ENCODE data around the gene ZNF134.

The ZNF134 gene

GRCh38 chr19:57632987-57633831 lies 19.2 kb downstream of the ZNF134 start, which contains the start of gene ZNF211:
ZNF211 (plus strand) TSS chr19:57633168; CDS start chr19:57633347, 179 bp downstream.
- DNase-seq: peak; percentile 92
- peaks cover 12% of the 10 kb centered on the region; the same call in 1 of the 2 replicates for H3K36me3 ChIP-seq
- no peaks in the 10 kb centered on the region for H3K4me1 ChIP-seq
- H3K27me3 ChIP-seq: no peaks in the 10 kb centered on the region
- no peak for TF ChIP-seq CTCF (IDR thresholded peaks at IDR 0.05; ENCODE audit: low read depth, low read length)
- no peaks in the 10 kb centered on the region for H3K9me3 ChIP-seq
- H3K4me3 ChIP-seq (ENCODE audit: low read depth, low read length): peak within 1 kb of the TSS; percentile 91

GRCh38 chr19:57633832-57634131 lies 19.7 kb downstream of the ZNF134 start:
- H3K9me3 ChIP-seq: no peaks in the 10 kb centered on the region
- no peaks in the 10 kb centered on the region for H3K27me3 ChIP-seq
- DNase-seq: no peak
- peaks cover 12% of the 10 kb centered on the region; the same call in 1 of the 2 replicates for H3K36me3 ChIP-seq
- TF ChIP-seq CTCF (IDR thresholded peaks at IDR 0.05; ENCODE audit: low read depth, low read length): no peak
- peak overlapping the region; percentile 91 for H3K4me3 ChIP-seq (ENCODE audit: low read depth, low read length)
- H3K4me1 ChIP-seq: no peaks in the 10 kb centered on the region

- Histone ChIP-seq H3K9me3 (no peaks in the 10 kb centered on the region), H3K4me3 (ENCODE audit: low read depth, low read length) (no peak overlapping the region), H3K36me3 (peaks cover 38% of the 10 kb centered on the region), H3K4me1 (no peaks in the 10 kb centered on the region), H3K27me3 (no peaks in the 10 kb centered on the region)
- no peak for TF ChIP-seq CTCF (IDR thresholded peaks at IDR 0.05; ENCODE audit: low read depth, low read length)
- DNase-seq: no peak
Observed at GRCh38 chr19:57637379-57637778, 23.3 kb downstream of the ZNF134 start.

- Histone ChIP-seq H3K36me3 (peaks cover 38% of the 10 kb centered on the region), H3K4me1 (no peaks in the 10 kb centered on the region)
- no peak for DNase-seq
Observed at GRCh38 chr19:57641715-57642234, 27.7 kb downstream of the ZNF134 start.

GRCh38 chr19:57642396-57643046 lies 28.5 kb downstream of the ZNF134 start:
- Histone ChIP-seq H3K4me1 (no peaks in the 10 kb centered on the region), H3K4me3 (ENCODE audit: low read depth, low read length) (no peak overlapping the region), H3K27me3 (no peaks in the 10 kb centered on the region), H3K36me3 (peaks cover 35% of the 10 kb centered on the region), H3K9me3 (no peaks in the 10 kb centered on the region)
- no peak for DNase-seq
- TF ChIP-seq CTCF (IDR thresholded peaks at IDR 0.05; ENCODE audit: low read depth, low read length): no peak

More at GRCh38 chr19:57641715-57642234, 27.7 kb downstream of the ZNF134 start:
- Histone ChIP-seq H3K27me3 (no peaks in the 10 kb centered on the region), H3K4me3 (ENCODE audit: low read depth, low read length) (no peak overlapping the region), H3K9me3 (no peaks in the 10 kb centered on the region)
- no peak for TF ChIP-seq CTCF (IDR thresholded peaks at IDR 0.05; ENCODE audit: low read depth, low read length)
